HepG2 (cell line): ENCODE measurements around the gene PARN. TPM values are rescaled to one million over a fixed set of nuclear protein-coding genes. Genes with fewer than 3 reads are reported as not detected.

Experiments used
- HES4 ChIP-seq: sonication (generic); formaldehyde crosslinking; IDR thresholded peaks from 2 replicates; pipeline ENCODE4 v1.9.0; 2021; ENCODE audit warnings: mild to moderate bottlenecking, missing genetic modification reagents, borderline replicate concordance
- KDM2A ChIP-seq: sonication (generic); formaldehyde crosslinking; IDR thresholded peaks from 2 replicates; pipeline ENCODE4 v1.4.0; 2020; ENCODE audit warnings: low read depth, missing genetic modification reagents, borderline replicate concordance
- RBM22 ChIP-seq: fragments of 200-400 bp; formaldehyde crosslinking; optimal IDR thresholded peaks from 2 replicates; pipeline ENCODE3; 2017; ENCODE audit warnings: mild to moderate bottlenecking, low read length, moderate library complexity
- SMARCE1 ChIP-seq: fragments of 450-650 bp; IDR thresholded peaks from 2 replicates; pipeline ENCODE4 v1.6.1; 2017; ENCODE audit warnings: borderline replicate concordance
- ZBTB38 ChIP-seq: sonication (generic); formaldehyde crosslinking; IDR thresholded peaks from 2 replicates; pipeline ENCODE4 v1.5.1; 2020; ENCODE audit warnings: mild to moderate bottlenecking, missing genetic modification reagents
- ZNF224 ChIP-seq: sonication (generic); formaldehyde crosslinking; IDR thresholded peaks from 2 replicates; pipeline ENCODE4 v1.5.0; 2020; ENCODE audit warnings: mild to moderate bottlenecking, missing genetic modification reagents
- ZNF782 ChIP-seq: sonication (generic); formaldehyde crosslinking; IDR thresholded peaks from 2 replicates; pipeline ENCODE4 v1.4.0; 2020; ENCODE audit warnings: missing genetic modification reagents, mild to moderate bottlenecking, borderline replicate concordance
- polyA plus RNA-seq, 8 experiments: library from polyadenylated mRNA; depleted of rRNA in 3 of 8; stranded (reverse) in 7 of 8; unstranded in 1 of 8; fragments of >200 nt; fragmentation: Illumina TruSeq in 4 of 8; extraction: Trizol in 4 of 8; gene quantifications; 2 replicates each; pipeline versions ENCODE4 v1.2.1 to v1.2.3, GENCODE V29; 2011 to 2016; ENCODE audit warnings: low read depth in 4 of 8, missing spikeins in 1 of 8, mixed read lengths in 1 of 8; ENCODE audit not compliant: insufficient read depth in 1 of 8
- total RNA-seq, 5 experiments: library from RNA; depleted of rRNA; stranded (reverse); fragments of >200 nt; fragmentation: Illumina TruSeq; extraction: Trizol; gene quantifications; 2 replicates each; pipeline ENCODE4 v1.2.3, GENCODE V29; 2016; ENCODE audit warnings: low read depth in 1 of 5
- TF ChIP-seq, protein P1 (sequence below): sonication (generic); formaldehyde crosslinking; IDR thresholded peaks from 2 replicates; pipeline ENCODE4 v1.4.0; 2020; ENCODE audit warnings: missing genetic modification reagents
- TF ChIP-seq, protein P2 (sequence below): sonication (generic); formaldehyde crosslinking; IDR thresholded peaks from one replicate; pipeline ENCODE4 v1.5.1; 2020; ENCODE audit warnings: mild to moderate bottlenecking, missing genetic modification reagents; ENCODE audit errors: not compliant biosample characterization
- TF ChIP-seq, protein P3 (sequence below): sonication (generic); formaldehyde crosslinking; IDR thresholded peaks from 2 replicates; pipeline ENCODE4 v1.5.0; 2020; ENCODE audit warnings: mild to moderate bottlenecking, missing genetic modification reagents, borderline replicate concordance

The PARN gene
- total and polyA plus RNA-seq, 2 of the 13 experiments (the other 11 are each of a cell fraction or from before 2014, with no cell fraction given), result 13.3 to 47.6 TPM

DNA sequence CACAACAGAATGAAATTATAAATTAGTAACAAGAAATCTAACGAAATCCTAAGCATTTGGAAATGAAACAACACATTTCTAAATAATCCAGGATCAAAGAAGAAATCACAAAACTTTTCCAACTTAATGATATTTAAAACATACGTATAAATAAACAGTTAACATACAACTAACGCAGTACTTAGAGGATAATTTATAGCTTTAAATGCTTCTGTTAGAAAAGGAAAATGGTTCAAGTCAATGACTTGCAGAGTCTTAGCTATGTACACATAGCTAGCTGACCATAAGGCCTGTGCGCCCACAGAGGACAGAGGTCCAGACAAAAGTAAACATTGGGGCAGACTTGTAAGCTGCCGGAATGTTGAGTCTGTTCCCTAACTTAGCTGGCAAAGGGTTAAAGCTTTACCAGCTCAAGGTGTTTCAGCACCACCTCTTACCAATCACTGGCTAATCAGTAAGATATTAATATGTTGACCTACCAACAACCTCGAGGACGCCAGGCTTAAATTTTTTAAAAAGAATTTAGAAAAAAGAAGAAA lies 84.6 kb downstream of the PARN start (continued):
- no peak; the same call in 1 of the 2 replicates for TF ChIP-seq ZNF224 (CRISPR knock-in tag)
- TF ChIP-seq, protein P1, sequence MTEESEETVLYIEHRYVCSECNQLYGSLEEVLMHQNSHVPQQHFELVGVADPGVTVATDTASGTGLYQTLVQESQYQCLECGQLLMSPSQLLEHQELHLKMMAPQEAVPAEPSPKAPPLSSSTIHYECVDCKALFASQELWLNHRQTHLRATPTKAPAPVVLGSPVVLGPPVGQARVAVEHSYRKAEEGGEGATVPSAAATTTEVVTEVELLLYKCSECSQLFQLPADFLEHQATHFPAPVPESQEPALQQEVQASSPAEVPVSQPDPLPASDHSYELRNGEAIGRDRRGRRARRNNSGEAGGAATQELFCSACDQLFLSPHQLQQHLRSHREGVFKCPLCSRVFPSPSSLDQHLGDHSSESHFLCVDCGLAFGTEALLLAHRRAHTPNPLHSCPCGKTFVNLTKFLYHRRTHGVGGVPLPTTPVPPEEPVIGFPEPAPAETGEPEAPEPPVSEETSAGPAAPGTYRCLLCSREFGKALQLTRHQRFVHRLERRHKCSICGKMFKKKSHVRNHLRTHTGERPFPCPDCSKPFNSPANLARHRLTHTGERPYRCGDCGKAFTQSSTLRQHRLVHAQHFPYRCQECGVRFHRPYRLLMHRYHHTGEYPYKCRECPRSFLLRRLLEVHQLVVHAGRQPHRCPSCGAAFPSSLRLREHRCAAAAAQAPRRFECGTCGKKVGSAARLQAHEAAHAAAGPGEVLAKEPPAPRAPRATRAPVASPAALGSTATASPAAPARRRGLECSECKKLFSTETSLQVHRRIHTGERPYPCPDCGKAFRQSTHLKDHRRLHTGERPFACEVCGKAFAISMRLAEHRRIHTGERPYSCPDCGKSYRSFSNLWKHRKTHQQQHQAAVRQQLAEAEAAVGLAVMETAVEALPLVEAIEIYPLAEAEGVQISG, result peak; percentile 79; the same call in 1 of the 2 replicates
- TF ChIP-seq, protein P2, sequence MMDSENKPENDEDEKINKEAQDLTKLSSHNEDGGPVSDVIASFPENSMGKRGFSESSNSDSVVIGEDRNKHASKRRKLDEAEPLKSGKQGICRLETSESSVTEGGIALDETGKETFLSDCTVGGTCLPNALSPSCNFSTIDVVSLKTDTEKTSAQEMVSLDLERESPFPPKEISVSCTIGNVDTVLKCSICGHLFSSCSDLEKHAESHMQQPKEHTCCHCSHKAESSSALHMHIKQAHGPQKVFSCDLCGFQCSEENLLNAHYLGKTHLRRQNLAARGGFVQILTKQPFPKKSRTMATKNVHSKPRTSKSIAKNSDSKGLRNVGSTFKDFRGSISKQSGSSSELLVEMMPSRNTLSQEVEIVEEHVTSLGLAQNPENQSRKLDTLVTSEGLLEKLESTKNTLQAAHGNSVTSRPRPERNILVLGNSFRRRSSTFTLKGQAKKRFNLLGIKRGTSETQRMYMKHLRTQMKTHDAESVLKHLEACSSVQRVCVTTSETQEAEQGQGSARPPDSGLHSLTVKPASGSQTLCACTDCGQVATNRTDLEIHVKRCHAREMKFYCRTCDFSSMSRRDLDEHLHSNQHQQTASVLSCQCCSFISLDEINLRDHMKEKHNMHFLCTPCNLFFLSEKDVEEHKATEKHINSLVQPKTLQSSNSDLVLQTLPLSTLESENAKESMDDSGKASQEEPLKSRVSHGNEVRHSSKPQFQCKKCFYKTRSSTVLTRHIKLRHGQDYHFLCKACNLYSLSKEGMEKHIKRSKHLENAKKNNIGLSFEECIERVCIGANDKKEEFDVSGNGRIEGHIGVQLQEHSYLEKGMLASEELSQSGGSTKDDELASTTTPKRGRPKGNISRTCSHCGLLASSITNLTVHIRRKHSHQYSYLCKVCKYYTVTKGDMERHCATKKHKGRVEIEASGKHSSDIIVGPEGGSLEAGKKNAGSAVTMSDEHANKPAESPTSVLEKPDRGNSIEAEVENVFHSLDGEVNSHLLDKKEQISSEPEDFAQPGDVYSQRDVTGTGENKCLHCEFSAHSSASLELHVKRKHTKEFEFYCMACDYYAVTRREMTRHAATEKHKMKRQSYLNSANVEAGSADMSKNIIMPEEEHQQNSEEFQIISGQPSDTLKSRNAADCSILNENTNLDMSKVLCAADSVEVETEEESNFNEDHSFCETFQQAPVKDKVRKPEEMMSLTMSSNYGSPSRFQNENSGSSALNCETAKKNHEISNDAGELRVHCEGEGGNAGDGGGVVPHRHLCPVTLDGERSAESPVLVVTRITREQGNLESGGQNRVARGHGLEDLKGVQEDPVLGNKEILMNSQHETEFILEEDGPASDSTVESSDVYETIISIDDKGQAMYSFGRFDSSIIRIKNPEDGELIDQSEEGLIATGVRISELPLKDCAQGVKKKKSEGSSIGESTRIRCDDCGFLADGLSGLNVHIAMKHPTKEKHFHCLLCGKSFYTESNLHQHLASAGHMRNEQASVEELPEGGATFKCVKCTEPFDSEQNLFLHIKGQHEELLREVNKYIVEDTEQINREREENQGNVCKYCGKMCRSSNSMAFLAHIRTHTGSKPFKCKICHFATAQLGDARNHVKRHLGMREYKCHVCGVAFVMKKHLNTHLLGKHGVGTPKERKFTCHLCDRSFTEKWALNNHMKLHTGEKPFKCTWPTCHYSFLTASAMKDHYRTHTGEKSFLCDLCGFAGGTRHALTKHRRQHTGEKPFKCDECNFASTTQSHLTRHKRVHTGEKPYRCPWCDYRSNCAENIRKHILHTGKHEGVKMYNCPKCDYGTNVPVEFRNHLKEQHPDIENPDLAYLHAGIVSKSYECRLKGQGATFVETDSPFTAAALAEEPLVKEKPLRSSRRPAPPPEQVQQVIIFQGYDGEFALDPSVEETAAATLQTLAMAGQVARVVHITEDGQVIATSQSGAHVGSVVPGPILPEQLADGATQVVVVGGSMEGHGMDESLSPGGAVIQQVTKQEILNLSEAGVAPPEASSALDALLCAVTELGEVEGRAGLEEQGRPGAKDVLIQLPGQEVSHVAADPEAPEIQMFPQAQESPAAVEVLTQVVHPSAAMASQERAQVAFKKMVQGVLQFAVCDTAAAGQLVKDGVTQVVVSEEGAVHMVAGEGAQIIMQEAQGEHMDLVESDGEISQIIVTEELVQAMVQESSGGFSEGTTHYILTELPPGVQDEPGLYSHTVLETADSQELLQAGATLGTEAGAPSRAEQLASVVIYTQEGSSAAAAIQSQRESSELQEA, result no peak
- TF ChIP-seq KDM2A (CRISPR knock-in tag), result peak; percentile 53; the same call in 1 of the 2 replicates
- TF ChIP-seq, protein P3, sequence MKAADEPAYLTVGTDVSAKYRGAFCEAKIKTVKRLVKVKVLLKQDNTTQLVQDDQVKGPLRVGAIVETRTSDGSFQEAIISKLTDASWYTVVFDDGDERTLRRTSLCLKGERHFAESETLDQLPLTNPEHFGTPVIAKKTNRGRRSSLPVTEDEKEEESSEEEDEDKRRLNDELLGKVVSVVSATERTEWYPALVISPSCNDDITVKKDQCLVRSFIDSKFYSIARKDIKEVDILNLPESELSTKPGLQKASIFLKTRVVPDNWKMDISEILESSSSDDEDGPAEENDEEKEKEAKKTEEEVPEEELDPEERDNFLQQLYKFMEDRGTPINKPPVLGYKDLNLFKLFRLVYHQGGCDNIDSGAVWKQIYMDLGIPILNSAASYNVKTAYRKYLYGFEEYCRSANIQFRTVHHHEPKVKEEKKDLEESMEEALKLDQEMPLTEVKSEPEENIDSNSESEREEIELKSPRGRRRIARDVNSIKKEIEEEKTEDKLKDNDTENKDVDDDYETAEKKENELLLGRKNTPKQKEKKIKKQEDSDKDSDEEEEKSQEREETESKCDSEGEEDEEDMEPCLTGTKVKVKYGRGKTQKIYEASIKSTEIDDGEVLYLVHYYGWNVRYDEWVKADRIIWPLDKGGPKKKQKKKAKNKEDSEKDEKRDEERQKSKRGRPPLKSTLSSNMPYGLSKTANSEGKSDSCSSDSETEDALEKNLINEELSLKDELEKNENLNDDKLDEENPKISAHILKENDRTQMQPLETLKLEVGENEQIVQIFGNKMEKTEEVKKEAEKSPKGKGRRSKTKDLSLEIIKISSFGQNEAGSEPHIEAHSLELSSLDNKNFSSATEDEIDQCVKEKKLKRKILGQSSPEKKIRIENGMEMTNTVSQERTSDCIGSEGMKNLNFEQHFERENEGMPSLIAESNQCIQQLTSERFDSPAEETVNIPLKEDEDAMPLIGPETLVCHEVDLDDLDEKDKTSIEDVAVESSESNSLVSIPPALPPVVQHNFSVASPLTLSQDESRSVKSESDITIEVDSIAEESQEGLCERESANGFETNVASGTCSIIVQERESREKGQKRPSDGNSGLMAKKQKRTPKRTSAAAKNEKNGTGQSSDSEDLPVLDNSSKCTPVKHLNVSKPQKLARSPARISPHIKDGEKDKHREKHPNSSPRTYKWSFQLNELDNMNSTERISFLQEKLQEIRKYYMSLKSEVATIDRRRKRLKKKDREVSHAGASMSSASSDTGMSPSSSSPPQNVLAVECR (CRISPR knock-in tag), result peak; percentile 66; the same call in 1 of the 2 replicates
- TF ChIP-seq RBM22, result peak; percentile 92
- TF ChIP-seq SMARCE1, result 0 out of 2 replicates have a peak, but pooled peaks have one; percentile 26
- no peak for TF ChIP-seq HES4
- TF ChIP-seq ZBTB38, result no peak; the same call in 1 of the 2 replicates
- peak; percentile 51; the same call in 1 of the 2 replicates for TF ChIP-seq ZNF782 (CRISPR knock-in tag)
